OCI-LY1 (cell line): ENCODE measurements around the gene GALP.

ENCODE experiments used
- H2AFZ ChIP-seq: fragments of 200-600 bp; sonication (generic), shearing (Covaris generic); 2 replicates; pipeline ENCODE4 v1.6.0; 2014; ENCODE audit warnings: antibody characterized with exemption, mild to moderate bottlenecking, low read length
- H3F3A ChIP-seq: fragments of 200-600 bp; sonication (generic), shearing (Covaris generic); 2 replicates; pipeline ENCODE4 v1.6.0; 2014; ENCODE audit warnings: mild to moderate bottlenecking, antibody characterized with exemption, low read length, moderate library complexity; ENCODE audit not compliant: insufficient read depth
- H3K27ac ChIP-seq: fragments of 200-600 bp; sonication (generic); 2 replicates; pipeline ENCODE4 v1.5.1; 2014; ENCODE audit warnings: low read length, mixed run types, mild to moderate bottlenecking, low read depth; ENCODE audit not compliant: poor library complexity, severe bottlenecking
- H3K27me3 ChIP-seq: fragments of 200-600 bp; sonication (generic); 2 replicates; pipeline ENCODE4 v1.6.0; 2014; ENCODE audit warnings: antibody characterized with exemption, mild to moderate bottlenecking, low read length, moderate library complexity; ENCODE audit not compliant: insufficient read depth
- H3K36me3 ChIP-seq: fragments of 200-600 bp; sonication (generic); 2 replicates; pipeline ENCODE4 v1.6.1; 2014; ENCODE audit warnings: mild to moderate bottlenecking, antibody characterized with exemption, low read length, moderate library complexity, mixed read lengths; ENCODE audit not compliant: insufficient read depth
- H3K4me1 ChIP-seq: fragments of 200-600 bp; sonication (generic); 2 replicates; pipeline ENCODE4 v1.5.1; 2014; ENCODE audit warnings: mild to moderate bottlenecking, low read length, moderate library complexity; ENCODE audit not compliant: insufficient read depth, severe bottlenecking
- H3K4me2 ChIP-seq: fragments of 200-600 bp; sonication (generic), shearing (Covaris generic); 2 replicates; pipeline ENCODE4 v1.6.1; 2014; ENCODE audit warnings: low read length
- H3K4me3 ChIP-seq: fragments of 200-600 bp; sonication (generic); 2 replicates; pipeline ENCODE4 v1.5.1; 2014; ENCODE audit warnings: low read length, low read depth, mild to moderate bottlenecking, mixed read lengths; ENCODE audit not compliant: poor library complexity, severe bottlenecking
- H3K79me2 ChIP-seq: fragments of 200-600 bp; shearing (Covaris generic); 2 replicates; pipeline ENCODE4 v1.6.1; 2016; ENCODE audit warnings: mixed run types, low read length, mixed read lengths; ENCODE audit not compliant: insufficient read depth
- H3K9ac ChIP-seq: fragments of 200-600 bp; sonication (generic), shearing (Covaris generic); 2 replicates; pipeline ENCODE4 v1.6.1; 2014; ENCODE audit warnings: mild to moderate bottlenecking, low read length, mixed read lengths
- H3K9me2 ChIP-seq: fragments of 200-600 bp; sonication (generic), shearing (Covaris generic); 2 replicates; pipeline ENCODE4 v1.6.1; 2014; ENCODE audit warnings: low read depth, mild to moderate bottlenecking, low read length, mixed read lengths
- H3K9me3 ChIP-seq: fragments of 200-600 bp; shearing (Covaris generic); 2 replicates; pipeline ENCODE4 v1.6.1; 2014; ENCODE audit warnings: low read length, mixed read lengths
- H4K20me1 ChIP-seq: fragments of 200-600 bp; sonication (generic), shearing (Covaris generic); 2 replicates; pipeline ENCODE4 v1.6.0; 2016; ENCODE audit warnings: mild to moderate bottlenecking, low read length; ENCODE audit not compliant: insufficient read depth
- EZH2 ChIP-seq: fragments of 200-600 bp; sonication (generic), shearing (Covaris generic); IDR thresholded peaks from 2 replicates; pipeline ENCODE4 v1.8.0; 2017; ENCODE audit warnings: borderline replicate concordance, mixed run types, mild to moderate bottlenecking, antibody characterized with exemption, low read length, moderate library complexity, mixed read lengths
- TF ChIP-seq, protein P1 (sequence below): fragments of 200-600 bp; sonication (generic), shearing (Covaris generic); IDR thresholded peaks from 2 replicates; pipeline ENCODE4 v1.5.1; 2017; ENCODE audit warnings: mild to moderate bottlenecking, antibody characterized with exemption, low read length, moderate library complexity, mixed read lengths

The GALP gene

DNA sequence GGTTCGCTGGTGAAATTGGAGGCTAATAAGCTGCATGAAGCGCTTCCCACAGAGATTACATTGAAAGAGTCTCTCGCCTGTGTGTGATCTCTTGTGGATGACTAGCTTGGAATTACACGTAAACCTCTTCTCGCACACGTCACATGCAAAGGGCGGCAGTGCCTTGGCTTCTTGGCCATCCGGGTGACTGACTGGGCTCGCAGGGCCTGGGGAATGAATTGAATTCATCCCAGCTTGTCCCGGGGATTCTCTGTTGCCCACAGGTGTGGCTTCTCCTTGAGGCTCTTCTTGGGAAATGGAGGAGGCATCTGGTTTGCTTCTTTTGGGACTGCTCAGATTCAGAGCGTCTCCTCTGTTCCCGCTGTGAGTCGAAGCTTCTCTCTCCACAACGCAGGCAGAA, 46.0 kb downstream of the GALP start:
- no peak overlapping the region for H3K4me2 ChIP-seq
- H4K20me1 ChIP-seq = no peaks in the 10 kb centered on the region
- no peaks in the 10 kb centered on the region for H3K27me3 ChIP-seq
- no peak overlapping the region for H3K27ac ChIP-seq
- H3F3A ChIP-seq = no peaks in the 10 kb centered on the region
- no peak overlapping the region for H3K4me3 ChIP-seq
- no peaks in the 10 kb centered on the region for H3K9me2 ChIP-seq
- H3K9ac ChIP-seq = no peak overlapping the region
- no peaks in the 10 kb centered on the region for H3K4me1 ChIP-seq
- no peaks in the 10 kb centered on the region for H3K36me3 ChIP-seq
- no peak for TF ChIP-seq EZH2
- TF ChIP-seq, protein P1, sequence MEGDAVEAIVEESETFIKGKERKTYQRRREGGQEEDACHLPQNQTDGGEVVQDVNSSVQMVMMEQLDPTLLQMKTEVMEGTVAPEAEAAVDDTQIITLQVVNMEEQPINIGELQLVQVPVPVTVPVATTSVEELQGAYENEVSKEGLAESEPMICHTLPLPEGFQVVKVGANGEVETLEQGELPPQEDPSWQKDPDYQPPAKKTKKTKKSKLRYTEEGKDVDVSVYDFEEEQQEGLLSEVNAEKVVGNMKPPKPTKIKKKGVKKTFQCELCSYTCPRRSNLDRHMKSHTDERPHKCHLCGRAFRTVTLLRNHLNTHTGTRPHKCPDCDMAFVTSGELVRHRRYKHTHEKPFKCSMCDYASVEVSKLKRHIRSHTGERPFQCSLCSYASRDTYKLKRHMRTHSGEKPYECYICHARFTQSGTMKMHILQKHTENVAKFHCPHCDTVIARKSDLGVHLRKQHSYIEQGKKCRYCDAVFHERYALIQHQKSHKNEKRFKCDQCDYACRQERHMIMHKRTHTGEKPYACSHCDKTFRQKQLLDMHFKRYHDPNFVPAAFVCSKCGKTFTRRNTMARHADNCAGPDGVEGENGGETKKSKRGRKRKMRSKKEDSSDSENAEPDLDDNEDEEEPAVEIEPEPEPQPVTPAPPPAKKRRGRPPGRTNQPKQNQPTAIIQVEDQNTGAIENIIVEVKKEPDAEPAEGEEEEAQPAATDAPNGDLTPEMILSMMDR = no peak
- H3K79me2 ChIP-seq = no peaks in the 10 kb centered on the region
- H3K9me3 ChIP-seq = no peaks in the 10 kb centered on the region
- H2AFZ ChIP-seq = no peak overlapping the region

DNA sequence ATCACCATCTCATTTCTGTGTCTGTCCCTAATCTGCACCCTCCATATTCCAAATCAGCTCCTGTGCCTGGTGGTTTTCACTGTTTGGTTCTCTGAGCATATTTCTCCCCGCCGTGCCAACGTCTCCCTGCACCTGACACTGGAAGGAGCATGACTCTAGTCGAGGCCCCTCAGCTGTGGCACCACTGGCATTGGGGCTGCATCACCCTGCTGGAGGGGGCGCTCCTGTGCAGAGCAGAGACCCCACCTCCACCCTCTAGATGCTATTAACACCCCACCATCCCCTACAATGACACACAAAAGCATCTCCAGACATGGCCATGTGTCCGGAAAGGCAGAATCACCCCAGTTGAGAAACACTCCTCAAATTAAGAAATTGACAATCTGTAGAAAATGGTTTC, 47.1 kb downstream of the GALP start:
- Histone ChIP-seq H3K9me3 (no peaks in the 10 kb centered on the region), H3K9ac (no peak overlapping the region), H3K9me2 (no peaks in the 10 kb centered on the region), H3K36me3 (no peaks in the 10 kb centered on the region), H3K4me2 (no peak overlapping the region), H4K20me1 (no peaks in the 10 kb centered on the region), H3K4me3 (no peak overlapping the region), H3K27ac (no peak overlapping the region), H2AFZ (no peak overlapping the region), H3K27me3 (no peaks in the 10 kb centered on the region), H3K79me2 (no peaks in the 10 kb centered on the region), H3K4me1 (no peaks in the 10 kb centered on the region), H3F3A (no peaks in the 10 kb centered on the region)
- TF ChIP-seq, protein P1 = peak; percentile 13; the same call in 1 of the 2 replicates
- no peak for TF ChIP-seq EZH2

DNA sequence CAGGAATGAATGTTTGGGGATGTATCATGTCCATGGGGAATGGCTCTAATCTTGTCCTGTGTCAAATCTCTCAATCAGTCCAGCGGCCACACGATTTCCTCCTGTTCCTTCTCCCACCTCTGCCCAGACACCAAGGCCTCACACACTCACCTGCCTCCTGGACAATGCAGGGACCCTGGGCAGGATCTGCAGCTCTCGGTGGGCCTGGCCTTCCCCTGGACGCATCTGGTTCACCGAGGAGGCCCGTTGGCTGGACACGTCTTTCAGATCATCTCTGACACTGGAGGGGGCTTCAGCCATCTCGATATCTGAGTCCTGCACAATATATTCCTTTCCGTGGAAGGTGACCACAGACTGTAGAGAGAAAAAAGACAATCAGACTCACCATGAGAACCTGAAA, 47.7 kb downstream of the GALP start:
- no peaks in the 10 kb centered on the region for H3K9me3 ChIP-seq
- no peaks in the 10 kb centered on the region for H4K20me1 ChIP-seq
- TF ChIP-seq, protein P1 = no peak
- TF ChIP-seq EZH2 = no peak
- H3K4me1 ChIP-seq = no peaks in the 10 kb centered on the region
- no peak overlapping the region for H3K27ac ChIP-seq
- H3K27me3 ChIP-seq = no peaks in the 10 kb centered on the region
- no peak overlapping the region for H3K9ac ChIP-seq
- H3K36me3 ChIP-seq = no peaks in the 10 kb centered on the region
- no peaks in the 10 kb centered on the region for H3K9me2 ChIP-seq
- H2AFZ ChIP-seq = no peak overlapping the region
- H3F3A ChIP-seq = no peaks in the 10 kb centered on the region
- H3K4me2 ChIP-seq = no peak overlapping the region
- no peaks in the 10 kb centered on the region for H3K79me2 ChIP-seq
- no peak overlapping the region for H3K4me3 ChIP-seq
